K562 (cell line): ENCODE measurements around the gene GET4. TPM values are rescaled to one million over a fixed set of nuclear protein-coding genes. Genes with fewer than 3 reads are reported as not detected.

Experiments
- FOXM1 ChIP-seq, 2 experiments: fragments of 450-650 bp in 1 of 2; sonication (generic) in 1 of 2; formaldehyde crosslinking in 1 of 2; IDR thresholded peaks; 2 replicates each; pipeline versions ENCODE4 v1.6.1 to v1.9.0; 2017 to 2022; ENCODE audit warnings: low read depth in 2 of 2, mild to moderate bottlenecking in 2 of 2, missing genetic modification reagents in 1 of 2, moderate library complexity in 1 of 2
- GATA2 ChIP-seq: sonication (generic); formaldehyde crosslinking; IDR thresholded peaks from 2 replicates; pipeline ENCODE4 v1.4.0; 2020; ENCODE audit warnings: mild to moderate bottlenecking, missing genetic modification reagents
- JUN ChIP-seq, 2 experiments: sonication (generic) in 1 of 2; formaldehyde crosslinking in 1 of 2; IDR thresholded peaks; 2 replicates each; pipeline versions ENCODE4 v1.6.1 to v1.8.0; 2012 to 2022; ENCODE audit warnings: borderline replicate concordance in 2 of 2, mild to moderate bottlenecking in 2 of 2, improper control_type of control experiment in 1 of 2, low read depth in 1 of 2, low read length in 1 of 2, missing genetic modification reagents in 1 of 2
- SNAPC5 ChIP-seq: fragments of 250-450 bp; sonication (Bioruptor Pico); IDR thresholded peaks from 2 replicates; pipeline ENCODE4 v1.8.0; 2021; ENCODE audit warnings: moderate library complexity, mild to moderate bottlenecking, inconsistent platforms
- TSHZ1 ChIP-seq: fragments of 250-450 bp; sonication (Bioruptor Pico); IDR thresholded peaks from 2 replicates; pipeline ENCODE4 v1.4.0; 2020; ENCODE audit warnings: mild to moderate bottlenecking, moderate library complexity
- ZFP1 ChIP-seq: fragments of 450-650 bp; formaldehyde crosslinking; IDR thresholded peaks from 2 replicates; pipeline ENCODE4 v1.4.0; 2020; ENCODE audit warnings: mild to moderate bottlenecking, mixed read lengths
- ZFP91 ChIP-seq: sonication (generic); formaldehyde crosslinking; IDR thresholded peaks from 2 replicates; pipeline ENCODE4 v1.8.0; 2022; ENCODE audit warnings: mild to moderate bottlenecking, missing genetic modification reagents
- ZFX ChIP-seq: sonication (generic); formaldehyde crosslinking; IDR thresholded peaks from 2 replicates; pipeline ENCODE4 v1.8.0; 2022; ENCODE audit warnings: mild to moderate bottlenecking, missing genetic modification reagents, moderate library complexity
- ZNF24 ChIP-seq: fragments of 450-650 bp; IDR thresholded peaks from 2 replicates; pipeline ENCODE4 v1.6.1; 2016
- ZNF586 ChIP-seq: fragments of 450-650 bp; formaldehyde crosslinking; conservative IDR thresholded peaks from 2 replicates; pipeline ENCODE4 v1.4.0; 2020; ENCODE audit warnings: mild to moderate bottlenecking, moderate library complexity
- ZNF668 ChIP-seq: fragments of 250-450 bp; sonication (Bioruptor Pico); IDR thresholded peaks from 2 replicates; pipeline ENCODE4 v1.8.0; 2022; ENCODE audit warnings: mild to moderate bottlenecking, inconsistent platforms
- polyA plus RNA-seq, 8 experiments: library from polyadenylated mRNA; depleted of rRNA in 4 of 8; stranded (reverse) in 5 of 8; unstranded in 3 of 8; fragments of >200 nt; fragmentation: Nextera tagmentation in 2 of 8; fragmentation: Illumina TruSeq in 1 of 8; extraction: Ambion mirVana in 2 of 8; extraction: Trizol in 1 of 8; gene quantifications; 2 replicates each; pipeline versions ENCODE4 v1.2.1 to v1.2.3, GENCODE V29; 2011 to 2014; ENCODE audit warnings: inconsistent platforms in 1 of 8, missing spikeins in 1 of 8
- total RNA-seq, 7 experiments: library from RNA; depleted of rRNA in 6 of 7; stranded (reverse); fragments of >200 nt in 6 of 7; fragmentation: Illumina TruSeq in 2 of 7; extraction: Trizol in 2 of 7; gene quantifications; 2 replicates each; pipeline versions ENCODE4 v1.2.1 to v1.2.3, GENCODE V29; 2011 to 2021; ENCODE audit warnings: low replicate concordance in 1 of 7
- TF ChIP-seq, protein P1 (sequence below): fragments of 450-650 bp; IDR thresholded peaks from 2 replicates; pipeline ENCODE4 v1.6.1; 2017; ENCODE audit warnings: antibody characterized with exemption, mild to moderate bottlenecking
- TF ChIP-seq, protein P2 (sequence below): sonication (generic); formaldehyde crosslinking; IDR thresholded peaks from 2 replicates; pipeline ENCODE4 v1.8.1; 2023; ENCODE audit warnings: mild to moderate bottlenecking, missing genetic modification reagents, moderate library complexity

GET4 gene
- total and polyA plus RNA-seq, 9 of the 15 experiments (the other 6 are each of a cell fraction or from before 2014, with no cell fraction given), result 0.99 to 122 (median 40.4) TPM

DNA sequence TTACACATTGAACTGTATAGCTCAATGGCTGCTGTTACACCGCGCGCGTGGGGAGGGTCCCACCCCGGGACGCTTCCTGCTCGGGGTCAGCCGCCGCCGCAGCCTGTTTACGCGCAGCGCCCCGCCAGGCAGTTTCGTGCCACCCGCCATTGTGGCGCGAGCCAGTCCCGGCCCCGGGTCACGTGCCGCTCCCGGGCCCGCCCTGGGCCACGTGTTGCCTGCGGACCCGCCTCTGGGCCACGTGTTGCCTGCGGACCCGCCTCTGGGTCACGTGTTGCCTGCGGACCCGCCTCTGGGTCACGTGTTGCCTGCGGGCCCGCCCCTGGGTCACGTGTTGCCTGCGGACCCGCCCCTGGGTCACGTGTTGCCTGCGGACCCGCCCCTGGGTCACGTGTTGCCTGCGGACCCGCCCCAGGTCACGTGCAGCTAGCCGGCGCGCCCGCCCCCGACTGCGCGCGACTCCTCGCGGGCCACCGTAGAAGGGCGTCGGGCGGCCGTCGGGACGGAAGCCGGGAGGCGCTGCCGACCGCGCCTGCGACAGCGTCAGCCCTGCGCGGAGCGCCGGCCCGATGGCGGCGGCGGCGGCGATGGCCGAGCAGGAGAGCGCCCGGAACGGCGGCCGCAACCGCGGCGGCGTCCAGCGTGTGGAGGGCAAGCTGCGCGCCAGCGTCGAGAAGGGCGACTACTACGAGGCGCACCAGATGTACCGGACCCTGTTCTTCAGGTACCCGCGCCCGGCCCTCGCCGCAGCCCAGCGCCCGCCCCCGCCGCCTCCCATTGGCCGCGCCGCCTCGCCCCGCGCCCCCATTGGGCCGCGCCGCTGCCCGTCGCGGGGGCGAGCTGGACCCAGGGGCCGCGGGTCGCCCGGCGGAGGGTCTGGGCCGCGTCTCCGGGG is at the start of gene GET4 (continued):
- no peak for TF ChIP-seq TSHZ1 (CRISPR knock-in tag)
- no peak for TF ChIP-seq SNAPC5 (CRISPR knock-in tag)
- TF ChIP-seq ZNF24, result peak; percentile 76
- no peak for TF ChIP-seq FOXM1 (IDR thresholded peaks at IDR 0.05; ENCODE audit: low read depth)
- TF ChIP-seq FOXM1 (CRISPR knock-in tag; IDR thresholded peaks at IDR 0.05; ENCODE audit: low read depth), result peak; percentile 98
- TF ChIP-seq ZFP91 (CRISPR knock-in tag), result peak; percentile 77; the same call in 1 of the 2 replicates
- TF ChIP-seq GATA2 (CRISPR knock-in tag), result no peak
- TF ChIP-seq ZNF586 (CRISPR knock-in tag), result no peak
- TF ChIP-seq, protein P1, sequence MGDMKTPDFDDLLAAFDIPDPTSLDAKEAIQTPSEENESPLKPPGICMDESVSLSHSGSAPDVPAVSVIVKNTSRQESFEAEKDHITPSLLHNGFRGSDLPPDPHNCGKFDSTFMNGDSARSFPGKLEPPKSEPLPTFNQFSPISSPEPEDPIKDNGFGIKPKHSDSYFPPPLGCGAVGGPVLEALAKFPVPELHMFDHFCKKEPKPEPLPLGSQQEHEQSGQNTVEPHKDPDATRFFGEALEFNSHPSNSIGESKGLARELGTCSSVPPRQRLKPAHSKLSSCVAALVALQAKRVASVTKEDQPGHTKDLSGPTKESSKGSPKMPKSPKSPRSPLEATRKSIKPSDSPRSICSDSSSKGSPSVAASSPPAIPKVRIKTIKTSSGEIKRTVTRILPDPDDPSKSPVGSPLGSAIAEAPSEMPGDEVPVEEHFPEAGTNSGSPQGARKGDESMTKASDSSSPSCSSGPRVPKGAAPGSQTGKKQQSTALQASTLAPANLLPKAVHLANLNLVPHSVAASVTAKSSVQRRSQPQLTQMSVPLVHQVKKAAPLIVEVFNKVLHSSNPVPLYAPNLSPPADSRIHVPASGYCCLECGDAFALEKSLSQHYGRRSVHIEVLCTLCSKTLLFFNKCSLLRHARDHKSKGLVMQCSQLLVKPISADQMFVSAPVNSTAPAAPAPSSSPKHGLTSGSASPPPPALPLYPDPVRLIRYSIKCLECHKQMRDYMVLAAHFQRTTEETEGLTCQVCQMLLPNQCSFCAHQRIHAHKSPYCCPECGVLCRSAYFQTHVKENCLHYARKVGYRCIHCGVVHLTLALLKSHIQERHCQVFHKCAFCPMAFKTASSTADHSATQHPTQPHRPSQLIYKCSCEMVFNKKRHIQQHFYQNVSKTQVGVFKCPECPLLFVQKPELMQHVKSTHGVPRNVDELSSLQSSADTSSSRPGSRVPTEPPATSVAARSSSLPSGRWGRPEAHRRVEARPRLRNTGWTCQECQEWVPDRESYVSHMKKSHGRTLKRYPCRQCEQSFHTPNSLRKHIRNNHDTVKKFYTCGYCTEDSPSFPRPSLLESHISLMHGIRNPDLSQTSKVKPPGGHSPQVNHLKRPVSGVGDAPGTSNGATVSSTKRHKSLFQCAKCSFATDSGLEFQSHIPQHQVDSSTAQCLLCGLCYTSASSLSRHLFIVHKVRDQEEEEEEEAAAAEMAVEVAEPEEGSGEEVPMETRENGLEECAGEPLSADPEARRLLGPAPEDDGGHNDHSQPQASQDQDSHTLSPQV, result peak; percentile 92
- peak; percentile 95; the same call in 1 of the 2 replicates for TF ChIP-seq JUN (IDR thresholded peaks at IDR 0.05; ENCODE audit: borderline replicate concordance, low read depth, low read length)
- TF ChIP-seq JUN (CRISPR knock-in tag; IDR thresholded peaks at IDR 0.05; ENCODE audit: borderline replicate concordance), result peak; percentile 79; the same call in 1 of the 2 replicates
- TF ChIP-seq, protein P2, sequence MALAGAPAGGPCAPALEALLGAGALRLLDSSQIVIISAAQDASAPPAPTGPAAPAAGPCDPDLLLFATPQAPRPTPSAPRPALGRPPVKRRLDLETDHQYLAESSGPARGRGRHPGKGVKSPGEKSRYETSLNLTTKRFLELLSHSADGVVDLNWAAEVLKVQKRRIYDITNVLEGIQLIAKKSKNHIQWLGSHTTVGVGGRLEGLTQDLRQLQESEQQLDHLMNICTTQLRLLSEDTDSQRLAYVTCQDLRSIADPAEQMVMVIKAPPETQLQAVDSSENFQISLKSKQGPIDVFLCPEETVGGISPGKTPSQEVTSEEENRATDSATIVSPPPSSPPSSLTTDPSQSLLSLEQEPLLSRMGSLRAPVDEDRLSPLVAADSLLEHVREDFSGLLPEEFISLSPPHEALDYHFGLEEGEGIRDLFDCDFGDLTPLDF (CRISPR knock-in tag), result peak; percentile 99
- no peak for TF ChIP-seq ZNF668
- TF ChIP-seq ZFP1, result no peak
- TF ChIP-seq ZFX, result peak; percentile 76
